ENCODE results near the gene NUP98. TPM values are rescaled to one million over a fixed set of nuclear protein-coding genes. Genes with fewer than 3 reads are reported as not detected.

The NUP98 gene
- total and polyA plus RNA-seq, 11 donors: 13.2 to 77.9 (median 45.3) TPM

DNA sequence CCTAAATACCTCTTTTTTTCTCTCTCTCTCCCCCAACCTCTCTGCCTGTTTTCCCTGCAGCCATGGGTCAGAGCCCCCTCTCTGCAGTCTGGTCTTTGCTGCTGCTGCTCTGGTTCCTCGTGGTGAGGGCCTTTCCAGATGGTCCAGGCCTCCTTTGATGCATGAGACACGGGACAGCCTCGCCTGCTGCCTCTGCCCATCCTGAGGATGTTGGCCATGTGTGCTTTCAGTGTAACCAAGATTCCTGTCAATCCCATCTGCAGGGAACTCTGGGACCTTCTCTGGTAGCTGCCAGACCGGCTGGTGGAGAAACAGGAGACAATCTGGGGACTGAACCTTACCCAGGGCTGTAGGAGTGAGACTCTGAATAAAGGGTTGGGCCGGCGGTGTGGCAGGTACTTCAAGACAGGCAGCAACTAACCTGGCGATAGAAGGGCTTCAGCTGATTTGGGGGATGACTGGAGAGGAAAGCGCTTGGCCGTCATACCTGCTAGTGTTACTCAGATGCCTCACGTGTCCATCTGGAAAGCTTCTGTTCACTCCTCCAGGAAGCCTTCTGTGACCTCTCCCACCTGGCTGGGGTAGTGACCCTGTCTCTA is 133.2 kb downstream of the NUP98 start:
- Histone ChIP-seq H3K27me3 (no peaks in the 10 kb centered on the region), H3K27ac (no peak overlapping the region), H3K9me3 (no peaks in the 10 kb centered on the region), H3K4me1 (peaks cover 0 to 6% (median 0%) of the 10 kb centered on the region in 12 donors), H3K4me3 (no peak overlapping the region), H3K36me3 (peaks cover 0 to 49% (median 13%) of the 10 kb centered on the region in 9 donors)
- no peak for TF ChIP-seq POLR2A (IDR thresholded peaks at IDR 0.05)
- TF ChIP-seq, protein P1, sequence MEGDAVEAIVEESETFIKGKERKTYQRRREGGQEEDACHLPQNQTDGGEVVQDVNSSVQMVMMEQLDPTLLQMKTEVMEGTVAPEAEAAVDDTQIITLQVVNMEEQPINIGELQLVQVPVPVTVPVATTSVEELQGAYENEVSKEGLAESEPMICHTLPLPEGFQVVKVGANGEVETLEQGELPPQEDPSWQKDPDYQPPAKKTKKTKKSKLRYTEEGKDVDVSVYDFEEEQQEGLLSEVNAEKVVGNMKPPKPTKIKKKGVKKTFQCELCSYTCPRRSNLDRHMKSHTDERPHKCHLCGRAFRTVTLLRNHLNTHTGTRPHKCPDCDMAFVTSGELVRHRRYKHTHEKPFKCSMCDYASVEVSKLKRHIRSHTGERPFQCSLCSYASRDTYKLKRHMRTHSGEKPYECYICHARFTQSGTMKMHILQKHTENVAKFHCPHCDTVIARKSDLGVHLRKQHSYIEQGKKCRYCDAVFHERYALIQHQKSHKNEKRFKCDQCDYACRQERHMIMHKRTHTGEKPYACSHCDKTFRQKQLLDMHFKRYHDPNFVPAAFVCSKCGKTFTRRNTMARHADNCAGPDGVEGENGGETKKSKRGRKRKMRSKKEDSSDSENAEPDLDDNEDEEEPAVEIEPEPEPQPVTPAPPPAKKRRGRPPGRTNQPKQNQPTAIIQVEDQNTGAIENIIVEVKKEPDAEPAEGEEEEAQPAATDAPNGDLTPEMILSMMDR (IDR thresholded peaks at IDR 0.05): no peak
- 75 to 91% (median 86%) methylated on average over 4 to 10 of the region's 10 CpGs for WGBS, 4 donors
- no peak for ATAC-seq
- intact Hi-C loops (cut with DNase I): no loop called here
- DNase-seq: no peak

DNA sequence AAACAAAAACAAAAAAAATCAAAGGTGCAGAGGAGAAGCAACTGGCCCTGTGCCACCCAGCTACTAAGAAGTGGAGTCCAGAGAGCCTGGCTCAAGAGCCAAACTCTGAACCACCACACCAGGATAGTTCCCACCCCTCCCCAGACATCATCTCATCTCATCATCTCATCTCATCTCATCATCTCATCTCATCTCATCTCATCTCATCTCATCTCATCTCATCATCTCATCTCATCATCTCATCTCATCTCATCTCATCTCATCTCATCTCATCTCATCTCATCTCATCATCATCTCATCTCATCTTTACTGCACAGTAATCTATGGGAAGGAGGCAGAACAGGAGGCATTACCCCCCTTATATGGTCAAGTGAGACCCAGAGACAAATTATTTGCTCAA is 134.5 kb downstream of the NUP98 start:
- H3K4me3 ChIP-seq: no peak overlapping the region
- H3K36me3 ChIP-seq: peaks cover 0 to 36% (median 7%) of the 10 kb centered on the region in 9 donors
- no peak overlapping the region for H3K27ac ChIP-seq
- intact Hi-C loops (cut with DNase I): no loop called here
- ATAC-seq (no peak), DNase-seq (no peak)
- H3K27me3 ChIP-seq: no peaks in the 10 kb centered on the region
- no peaks in the 10 kb centered on the region for H3K9me3 ChIP-seq
- TF ChIP-seq, protein P1 (IDR thresholded peaks at IDR 0.05): no peak
- no peak for TF ChIP-seq POLR2A (IDR thresholded peaks at IDR 0.05)
- H3K4me1 ChIP-seq: peaks cover 0 to 6% (median 0%) of the 10 kb centered on the region in 12 donors

DNA sequence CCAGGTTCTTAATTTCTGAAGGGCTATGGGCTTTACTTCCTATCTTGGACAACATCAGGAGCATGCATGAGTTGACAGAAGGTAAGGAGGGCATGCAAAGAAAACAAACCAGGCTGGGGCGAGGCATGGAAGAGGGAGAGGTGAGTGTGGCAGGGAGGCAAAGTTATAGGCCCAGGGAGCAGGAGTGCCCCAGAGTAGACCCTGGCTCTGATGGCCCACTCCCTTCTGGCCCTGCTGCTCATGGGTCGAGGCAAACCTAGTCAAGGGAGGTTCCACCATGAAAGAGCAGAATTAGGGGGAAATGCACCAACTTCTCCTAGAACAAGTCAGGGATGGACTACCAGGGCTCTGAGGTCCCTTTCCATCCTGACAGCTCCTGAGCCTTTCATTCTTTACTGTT is 136.4 kb downstream of the NUP98 start:
- H3K36me3 ChIP-seq: peaks cover 0 to 18% (median 1%) of the 10 kb centered on the region in 9 donors
- peaks cover 0 to 5% (median 0%) of the 10 kb centered on the region in 12 donors for H3K4me1 ChIP-seq
- no peak for DNase-seq
- no peak overlapping the region for H3K27ac ChIP-seq
- no peaks in the 10 kb centered on the region for H3K27me3 ChIP-seq
- WGBS, 4 donors: 83 to 94% (median 93%) methylated on average over 2 of the region's 2 CpGs
- no peak for ATAC-seq
- no peaks in the 10 kb centered on the region for H3K9me3 ChIP-seq
- intact Hi-C loops (cut with DNase I): no loop called here
- no peak overlapping the region for H3K4me3 ChIP-seq
- TF ChIP-seq, protein P1 (IDR thresholded peaks at IDR 0.05): no peak
- TF ChIP-seq POLR2A (IDR thresholded peaks at IDR 0.05): no peak

DNA sequence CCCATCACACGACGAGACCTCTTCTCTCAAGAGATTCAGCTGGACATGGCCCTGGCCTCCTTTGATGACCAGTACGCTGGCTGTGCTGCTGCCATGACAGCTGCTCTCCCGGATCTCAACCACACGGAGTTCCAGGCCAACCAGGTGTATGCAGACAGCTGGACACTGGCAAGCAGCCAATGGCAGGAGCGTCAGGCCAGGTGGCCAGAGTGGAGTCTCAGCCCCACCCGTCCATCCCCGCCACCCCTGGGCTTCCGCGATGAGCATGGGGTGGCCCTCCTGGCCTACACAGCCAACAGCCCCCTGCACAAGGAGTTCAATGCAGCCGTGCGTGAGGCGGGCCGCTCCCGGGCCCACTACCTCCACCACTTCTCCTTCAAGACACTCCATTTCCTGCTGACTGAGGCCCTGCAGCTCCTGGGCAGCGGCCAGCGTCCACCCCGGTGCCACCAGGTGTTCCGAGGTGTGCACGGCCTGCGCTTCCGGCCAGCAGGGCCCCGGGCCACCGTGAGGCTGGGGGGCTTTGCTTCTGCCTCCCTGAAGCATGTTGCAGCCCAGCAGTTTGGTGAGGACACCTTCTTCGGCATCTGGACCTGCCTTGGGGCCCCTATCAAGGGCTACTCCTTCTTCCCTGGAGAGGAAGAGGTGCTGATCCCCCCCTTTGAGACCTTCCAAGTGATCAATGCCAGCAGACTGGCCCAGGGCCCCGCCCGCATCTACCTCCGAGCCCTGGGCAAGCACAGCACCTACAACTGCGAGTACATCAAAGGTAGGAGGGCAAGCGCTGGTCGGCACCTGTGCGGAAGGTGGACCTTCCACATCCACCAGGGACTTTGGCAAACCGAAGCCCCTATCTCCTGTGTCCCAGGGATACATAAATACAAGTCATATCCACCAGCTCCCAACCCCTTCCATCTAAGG is 137.5 kb downstream of the NUP98 start:
- TF ChIP-seq POLR2A (IDR thresholded peaks at IDR 0.05): no peak
- TF ChIP-seq, protein P1 (IDR thresholded peaks at IDR 0.05): no peak
- WGBS, 4 donors: 91 to 93% (median 92%) methylated on average over 26 to 33 of the region's 33 CpGs
- Histone ChIP-seq H3K36me3 (peaks cover 0 to 8% (median 0%) of the 10 kb centered on the region in 9 donors), H3K9me3 (no peaks in the 10 kb centered on the region), H3K4me3 (no peak overlapping the region), H3K27me3 (no peaks in the 10 kb centered on the region), H3K27ac (no peak overlapping the region), H3K4me1 (no peaks in the 10 kb centered on the region)
- intact Hi-C loops (cut with DNase I): no loop called here
- no peak for ATAC-seq
- no peak for DNase-seq

All from heart left ventricle (tissue), 16 donors.